HG03025 (cell line): ENCODE data around the gene RHO.
"Not testable (repeated sequence)": the region's sequence is repeated elsewhere in the genome, so short reads cannot be mapped to it uniquely, and the experiment has no call there.

ENCODE experiments used
- ATAC-seq: cut with Tn5 transposase; IDR thresholded peaks from one replicate; pipeline ENCODE4 v1.9.1; 2021; ENCODE audit warnings: mild to moderate bottlenecking, moderate library complexity; ENCODE audit not compliant: unreplicated experiment, low FRiP score

RHO gene

GRCh38 chr3:129528589-129529100, at the start of gene RHO:
Gene RHO (plus strand): TSS chr3:129528639. CDS start chr3:129528734, 95 bp downstream.
- no peak for ATAC-seq

GRCh38 chr3:129481225-129481765, 47.1 kb upstream of the RHO start:
- ATAC-seq = not testable (repeated sequence)

- ATAC-seq = no peak
These were observed 46.6 kb upstream of the RHO start for GRCh38 chr3:129481766-129482332.

- no peak for ATAC-seq
These were observed 45.7 kb upstream of the RHO start for GRCh38 chr3:129482721-129483120.

- ATAC-seq = no peak
These were observed 44.6 kb upstream of the RHO start for GRCh38 chr3:129483870-129484269.

- ATAC-seq = not testable (repeated sequence)
These were observed 43.3 kb upstream of the RHO start for GRCh38 chr3:129485146-129485545.

- ATAC-seq = no peak
These were observed 42.4 kb upstream of the RHO start for GRCh38 chr3:129485721-129486663.

- no peak for ATAC-seq
These were observed 41.8 kb upstream of the RHO start for GRCh38 chr3:129486664-129487035.

GRCh38 chr3:129487183-129487867, 41.1 kb upstream of the RHO start:
- ATAC-seq = no peak

- ATAC-seq = not testable (repeated sequence)
These were observed 40.5 kb upstream of the RHO start for GRCh38 chr3:129487868-129488335.

GRCh38 chr3:129489258-129489657, 39.2 kb upstream of the RHO start:
- ATAC-seq = not testable (repeated sequence)

GRCh38 chr3:129490273-129490675, 38.2 kb upstream of the RHO start:
- no peak for ATAC-seq

- not testable (repeated sequence) for ATAC-seq
These were observed 37.4 kb upstream of the RHO start for GRCh38 chr3:129491077-129491476.

- no peak for ATAC-seq
These were observed 36.6 kb upstream of the RHO start for GRCh38 chr3:129491794-129492193.

GRCh38 chr3:129492691-129493090, 35.7 kb upstream of the RHO start:
- ATAC-seq = no peak

GRCh38 chr3:129493206-129493605, 35.2 kb upstream of the RHO start:
- ATAC-seq = no peak

- not testable (repeated sequence) for ATAC-seq
These were observed 33.9 kb upstream of the RHO start for GRCh38 chr3:129494499-129494898.

GRCh38 chr3:129495006-129495639, 33.3 kb upstream of the RHO start:
- not testable (repeated sequence) for ATAC-seq

- not testable (repeated sequence) for ATAC-seq
These were observed 30.6 kb upstream of the RHO start for GRCh38 chr3:129497876-129498275.
